NCI-H1092 treated with DMSO at 0.1 percent for 48 hours (cell line): ENCODE measurements around the gene GGT5.
"Not testable (repeated sequence)": the region's sequence is repeated elsewhere in the genome, so short reads cannot be mapped to it uniquely, and the experiment has no call there.

ENCODE experiments used
- DNase-seq: peaks from one replicate; lab custom pipeline; 2025; lab: John Stamatoyannopoulos, UW

GGT5 gene, protein sequence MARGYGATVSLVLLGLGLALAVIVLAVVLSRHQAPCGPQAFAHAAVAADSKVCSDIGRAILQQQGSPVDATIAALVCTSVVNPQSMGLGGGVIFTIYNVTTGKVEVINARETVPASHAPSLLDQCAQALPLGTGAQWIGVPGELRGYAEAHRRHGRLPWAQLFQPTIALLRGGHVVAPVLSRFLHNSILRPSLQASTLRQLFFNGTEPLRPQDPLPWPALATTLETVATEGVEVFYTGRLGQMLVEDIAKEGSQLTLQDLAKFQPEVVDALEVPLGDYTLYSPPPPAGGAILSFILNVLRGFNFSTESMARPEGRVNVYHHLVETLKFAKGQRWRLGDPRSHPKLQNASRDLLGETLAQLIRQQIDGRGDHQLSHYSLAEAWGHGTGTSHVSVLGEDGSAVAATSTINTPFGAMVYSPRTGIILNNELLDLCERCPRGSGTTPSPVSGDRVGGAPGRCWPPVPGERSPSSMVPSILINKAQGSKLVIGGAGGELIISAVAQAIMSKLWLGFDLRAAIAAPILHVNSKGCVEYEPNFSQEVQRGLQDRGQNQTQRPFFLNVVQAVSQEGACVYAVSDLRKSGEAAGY

GRCh38 chr22:24245030-24245431 lies at the start of gene GGT5:
Gene GGT5, minus strand, starts transcription at chr22:24245082. Its CDS starts 357 bp downstream, at chr22:24244725.
- DNase-seq = not testable (repeated sequence)

DNA sequence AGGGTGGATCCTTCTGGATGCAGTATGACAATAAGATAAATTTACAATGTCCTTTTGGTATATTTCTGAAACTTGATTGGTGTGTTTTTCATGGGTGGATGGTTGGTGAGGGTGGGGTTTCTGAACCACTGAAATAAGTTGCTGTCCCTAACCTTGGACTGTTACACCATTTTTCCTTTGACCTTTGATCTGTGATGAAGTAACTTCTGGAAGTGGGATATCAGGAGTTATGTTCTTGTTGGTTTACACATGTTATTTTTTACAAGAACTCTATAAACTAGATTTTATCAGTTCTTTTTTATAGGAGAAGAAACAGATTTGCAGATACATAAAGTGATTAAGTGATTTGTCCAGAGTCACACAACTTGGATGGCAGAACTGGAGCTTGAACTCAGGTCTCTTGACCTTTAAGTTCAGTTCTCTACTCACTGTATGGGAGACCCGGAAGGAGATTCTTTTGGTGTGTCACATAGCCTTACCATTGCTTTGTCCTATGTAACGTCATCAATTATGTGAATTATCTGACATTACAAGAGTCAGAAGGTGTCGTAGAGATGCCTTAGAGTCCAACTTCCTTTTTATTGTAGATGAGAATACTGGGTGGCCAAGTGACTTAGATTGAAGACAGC lies 47.4 kb upstream of the GGT5 start:
- DNase-seq = not testable (repeated sequence)

GRCh38 chr22:24291515-24292201 lies 46.8 kb upstream of the GGT5 start:
- DNase-seq = no peak

- DNase-seq = no peak
These were observed 45.6 kb upstream of the GGT5 start for GRCh38 chr22:24290459-24290858.

DNA sequence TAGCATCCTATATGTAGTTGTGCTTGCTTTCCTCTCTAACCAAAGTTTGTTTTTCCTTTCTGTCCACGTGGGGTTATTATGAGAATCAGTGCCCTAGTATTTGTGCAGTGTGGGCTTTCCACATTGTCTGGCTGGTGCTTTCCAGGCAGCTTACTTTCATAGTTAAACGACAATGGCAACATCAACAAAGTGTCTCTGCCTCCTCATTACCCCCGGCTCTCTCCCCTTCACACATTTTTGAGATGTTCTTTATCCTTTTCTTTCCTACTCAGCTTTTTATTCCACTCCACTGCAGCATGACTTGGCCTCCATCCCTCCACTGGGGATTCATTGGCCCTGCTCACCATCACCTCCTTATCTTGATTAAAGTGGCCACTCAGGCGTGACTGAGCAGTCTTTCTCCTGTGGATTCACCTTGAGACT lies 44.9 kb upstream of the GGT5 start:
- no peak for DNase-seq

DNA sequence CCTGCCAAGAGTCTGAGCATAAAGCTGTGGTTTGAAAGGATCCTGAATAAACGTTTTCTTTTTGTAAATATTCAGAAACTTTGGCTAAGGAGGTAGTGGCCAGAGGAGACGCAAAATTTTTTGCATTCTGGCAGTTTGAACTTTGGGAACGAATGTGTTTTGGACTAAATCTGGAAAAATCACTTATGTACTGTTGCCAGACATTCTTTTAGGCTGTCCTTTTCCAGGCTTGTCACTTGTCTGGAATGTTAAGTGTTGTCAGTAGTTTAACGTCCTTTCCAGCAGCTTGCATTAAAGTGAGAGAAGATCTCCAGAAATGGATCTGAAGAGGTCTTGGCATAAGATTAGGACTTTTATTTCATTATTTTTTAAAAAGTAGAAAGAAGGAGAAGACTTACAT lies 44.2 kb upstream of the GGT5 start:
- no peak for DNase-seq

- not testable (repeated sequence) for DNase-seq
These were observed 42.9 kb upstream of the GGT5 start for GRCh38 chr22:24287801-24288200.

- not testable (repeated sequence) for DNase-seq
These were observed 42.3 kb upstream of the GGT5 start for GRCh38 chr22:24287212-24287611.

- DNase-seq = no peak
These were observed 40.4 kb upstream of the GGT5 start for GRCh38 chr22:24285245-24285644.

- no peak for DNase-seq
These were observed 39.9 kb upstream of the GGT5 start for GRCh38 chr22:24284747-24285203.

DNA sequence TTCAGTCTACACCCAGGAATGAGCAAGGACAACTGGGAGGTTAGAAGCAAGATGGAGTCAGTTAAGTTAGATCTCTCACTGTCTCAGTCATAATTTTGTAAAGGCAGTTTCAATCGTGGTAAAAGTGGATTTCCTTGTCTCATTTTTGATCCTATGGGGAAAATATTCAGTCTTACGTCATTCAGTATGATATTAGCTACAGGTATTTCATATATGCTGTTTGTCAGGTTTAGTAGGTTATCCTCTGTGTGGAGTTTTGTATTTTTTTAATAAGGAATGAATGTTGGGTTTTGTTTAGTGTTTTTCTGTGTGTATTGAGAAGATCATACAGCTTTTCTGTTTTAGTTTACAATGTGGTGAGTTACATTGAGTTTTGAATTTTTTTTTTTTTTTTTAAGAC lies 37.5 kb upstream of the GGT5 start:
- DNase-seq = no peak

DNA sequence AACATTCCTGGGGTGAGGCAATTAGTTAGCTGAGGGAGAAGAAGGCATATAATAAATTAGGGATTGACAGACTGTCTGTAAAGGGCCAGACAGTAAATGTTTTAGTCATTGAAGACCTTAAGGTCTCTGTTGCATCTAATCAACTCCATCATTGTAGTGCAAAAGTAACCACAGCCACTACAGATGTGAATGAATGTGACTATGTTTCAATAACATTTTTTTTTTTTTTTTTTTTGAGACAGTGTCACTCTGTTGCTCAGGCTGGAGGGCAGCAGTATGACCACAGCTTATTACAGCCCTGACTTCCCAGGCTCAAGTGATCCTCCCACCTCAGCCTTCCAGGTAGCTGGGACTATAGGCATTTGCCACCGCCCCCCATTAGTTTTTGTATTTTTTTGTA lies 35.5 kb upstream of the GGT5 start:
- not testable (repeated sequence) for DNase-seq

DNA sequence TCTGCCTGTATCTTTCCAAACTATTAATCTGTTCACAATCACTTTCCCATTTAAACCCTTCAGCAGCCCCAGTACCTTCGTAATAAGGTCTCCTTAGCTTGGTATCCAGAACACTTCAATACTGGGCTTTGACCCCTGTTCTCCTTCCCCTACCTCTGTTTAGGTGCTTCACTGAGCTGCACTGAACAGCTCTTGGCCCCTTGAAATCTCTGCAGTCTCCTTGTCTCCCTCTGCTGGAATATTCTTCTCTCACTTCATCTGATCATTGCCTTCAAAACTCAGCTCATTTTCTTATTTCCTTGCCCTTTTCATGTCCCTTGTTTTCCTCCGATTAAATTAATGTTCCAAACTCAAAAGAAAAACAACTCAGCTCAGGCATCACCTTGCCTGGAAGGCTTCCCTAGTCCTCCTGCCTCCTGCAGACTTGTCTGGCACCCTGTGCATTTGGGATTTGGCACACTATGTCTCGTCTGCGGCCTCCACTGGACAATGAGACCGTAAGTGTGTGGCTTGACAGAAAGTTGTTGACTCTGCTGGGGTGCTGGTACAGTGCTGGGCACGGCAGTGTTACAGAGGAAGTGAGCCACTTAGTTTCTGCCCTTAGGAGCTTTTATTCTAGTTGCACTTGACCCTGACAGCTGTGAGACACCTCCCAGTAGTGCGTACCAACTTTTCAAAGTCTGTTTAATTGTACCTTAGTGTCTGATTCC lies 30.0 kb upstream of the GGT5 start:
- DNase-seq = not testable (repeated sequence)

DNA sequence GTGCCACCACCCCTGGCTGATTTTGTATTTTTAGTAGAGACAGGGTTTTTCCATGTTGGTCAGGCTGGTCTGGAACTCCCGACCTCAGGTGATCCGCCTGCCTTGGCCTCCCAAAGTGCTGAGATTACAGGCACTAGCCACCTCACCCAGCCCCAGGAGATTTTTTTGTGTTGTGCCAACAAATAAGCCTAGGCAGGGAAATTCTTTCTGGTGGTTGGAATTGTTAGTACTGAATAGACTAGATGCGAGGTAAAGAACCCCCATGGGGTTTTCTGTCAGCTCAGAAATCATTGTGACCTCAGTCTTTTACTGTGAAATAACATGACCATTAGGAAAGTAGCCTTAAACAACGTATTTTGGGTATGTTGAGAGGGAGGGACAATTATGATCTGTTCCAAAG lies 29.0 kb upstream of the GGT5 start:
- not testable (repeated sequence) for DNase-seq

GRCh38 chr22:24273031-24273430 lies 28.1 kb upstream of the GGT5 start:
- not testable (repeated sequence) for DNase-seq

- peak; percentile 55 for DNase-seq
These were observed 26.5 kb upstream of the GGT5 start for GRCh38 chr22:24271386-24271854.

GRCh38 chr22:24270556-24271385 lies 25.9 kb upstream of the GGT5 start, which contains the start of gene SPECC1L:
Gene SPECC1L, plus strand, starts transcription at chr22:24270831. Its CDS starts 31,401 bp downstream, at chr22:24302232.
- DNase-seq = peak; percentile 90

DNA sequence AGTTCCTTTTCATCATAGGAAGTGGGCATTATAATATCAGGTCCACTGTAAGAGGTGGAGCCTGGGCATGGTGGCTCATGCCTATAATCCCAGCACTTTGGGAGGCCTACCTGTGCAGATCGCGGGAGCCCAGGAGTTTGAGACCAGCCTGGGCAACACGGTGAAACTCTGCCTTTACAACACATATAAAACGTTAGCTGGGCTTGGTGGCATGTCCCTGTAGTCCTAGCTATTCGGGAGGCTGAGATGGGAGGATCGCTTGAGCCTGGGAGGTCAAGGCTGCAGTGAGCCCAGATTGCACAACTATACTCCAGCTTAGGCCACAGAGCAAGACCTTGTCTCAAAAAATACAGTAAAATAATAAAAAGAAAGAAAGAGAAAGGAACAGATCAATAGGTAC lies 21.6 kb upstream of the GGT5 start:
- not testable (repeated sequence) for DNase-seq

- DNase-seq = no peak
These were observed 20.9 kb upstream of the GGT5 start for GRCh38 chr22:24265734-24266133.

GRCh38 chr22:24264329-24264896 lies 19.5 kb upstream of the GGT5 start:
- not testable (repeated sequence) for DNase-seq
